Measurements from ENCODE around the gene DENND1B. TPM values are rescaled to one million over a fixed set of nuclear protein-coding genes. Genes with fewer than 3 reads are reported as not detected.

Gene DENND1B
- total RNA-seq, 1 experiment from 2014 or later: 6.3 TPM

DNA sequence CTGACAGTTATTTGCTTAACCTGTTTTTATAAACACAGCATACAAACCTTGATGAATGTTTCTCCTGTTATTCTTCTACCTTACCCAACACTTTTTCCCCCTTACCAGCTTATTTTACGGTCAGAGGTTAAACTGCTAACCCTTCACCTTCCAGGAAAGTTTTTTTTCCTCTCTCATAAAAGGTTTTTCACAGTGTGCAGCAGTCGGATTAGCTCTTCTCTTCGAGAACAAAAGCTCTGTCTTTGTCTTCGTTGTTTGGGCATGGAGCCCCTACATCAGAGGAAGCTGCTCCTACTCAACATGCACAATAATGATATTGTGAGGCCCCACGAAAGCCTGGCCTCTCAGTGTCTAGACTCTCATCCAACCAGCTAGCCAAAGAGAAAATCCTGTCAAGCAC, 42.0 kb downstream of the DENND1B start:
- Histone ChIP-seq H3K23ac (ENCODE audit: insufficient read length, low read depth, low read length) (no peak overlapping the region), H3K4me2 (ENCODE audit: insufficient read depth, insufficient read length, low read length) (no peak overlapping the region), H4K20me1 (ENCODE audit: control insufficient read depth, insufficient read depth, insufficient read length) (no peaks in the 10 kb centered on the region), H3K56ac (ENCODE audit: insufficient read length, low read depth, low read length) (no peak overlapping the region), H3K9me3 (ENCODE audit: control insufficient read depth, low read depth, low read length) (no peaks in the 10 kb centered on the region), H4K91ac (ENCODE audit: insufficient read length, low read depth, low read length) (no peak overlapping the region), H3T11ph (ENCODE audit: low read length) (no peak overlapping the region), H3K27ac (ENCODE audit: insufficient read length, low read depth, low read length) (no peak overlapping the region), H2BK15ac (ENCODE audit: low read depth, low read length) (no peak overlapping the region), H3K18ac (ENCODE audit: insufficient read length, low read depth, low read length) (no peak overlapping the region), H2AFZ (ENCODE audit: low read length) (no peak overlapping the region), H3K9ac (ENCODE audit: extremely low read depth, insufficient read length, low read length) (no peak overlapping the region), H3K27me3 (ENCODE audit: insufficient read depth, low read length) (no peaks in the 10 kb centered on the region), H2BK20ac (ENCODE audit: low read depth, low read length, poor library complexity, severe bottlenecking) (no peak overlapping the region), H3K23me2 (ENCODE audit: insufficient read length, low read depth, low read length, poor library complexity, severe bottlenecking) (no peaks in the 10 kb centered on the region), H3K14ac (ENCODE audit: insufficient read depth, low read length) (no peak overlapping the region), H2BK12ac (ENCODE audit: insufficient read length, low read depth, low read length) (no peak overlapping the region), H2AK5ac (ENCODE audit: insufficient read length, low read length) (no peak overlapping the region), H3K79me2 (ENCODE audit: insufficient read depth, low read length) (no peaks in the 10 kb centered on the region), H2BK5ac (ENCODE audit: insufficient read length, low read length) (no peak overlapping the region), H3K4me1 (ENCODE audit: insufficient read depth, low read length) (no peaks in the 10 kb centered on the region; the same call in 1 of the 2 replicates), H3K79me1 (ENCODE audit: insufficient read depth, low read depth, low read length, poor library complexity, severe bottlenecking) (no peaks in the 10 kb centered on the region), H2BK120ac (ENCODE audit: low read depth, low read length, poor library complexity, severe bottlenecking) (no peak overlapping the region), H4K5ac (ENCODE audit: insufficient read length, low read depth, low read length) (no peak overlapping the region), H3K4ac (ENCODE audit: low read depth, low read length) (no peak overlapping the region), H4K8ac (replicated peaks; ENCODE audit: insufficient read length, low read depth, low read length) (no peak overlapping the region)
- H3K36me3 Mint-ChIP-seq (ENCODE audit: insufficient read depth in 1 of 3, low read depth in 3 of 3): no peaks in the 10 kb centered on the region; a peak in 1 of 7 replicates
- no CpG with 5 or more reads among the region's 5 CpGs for WGBS (ENCODE audit: extremely low coverage, insufficient read length, low lambda C conversion rate)
- TF ChIP-seq, protein P1, sequence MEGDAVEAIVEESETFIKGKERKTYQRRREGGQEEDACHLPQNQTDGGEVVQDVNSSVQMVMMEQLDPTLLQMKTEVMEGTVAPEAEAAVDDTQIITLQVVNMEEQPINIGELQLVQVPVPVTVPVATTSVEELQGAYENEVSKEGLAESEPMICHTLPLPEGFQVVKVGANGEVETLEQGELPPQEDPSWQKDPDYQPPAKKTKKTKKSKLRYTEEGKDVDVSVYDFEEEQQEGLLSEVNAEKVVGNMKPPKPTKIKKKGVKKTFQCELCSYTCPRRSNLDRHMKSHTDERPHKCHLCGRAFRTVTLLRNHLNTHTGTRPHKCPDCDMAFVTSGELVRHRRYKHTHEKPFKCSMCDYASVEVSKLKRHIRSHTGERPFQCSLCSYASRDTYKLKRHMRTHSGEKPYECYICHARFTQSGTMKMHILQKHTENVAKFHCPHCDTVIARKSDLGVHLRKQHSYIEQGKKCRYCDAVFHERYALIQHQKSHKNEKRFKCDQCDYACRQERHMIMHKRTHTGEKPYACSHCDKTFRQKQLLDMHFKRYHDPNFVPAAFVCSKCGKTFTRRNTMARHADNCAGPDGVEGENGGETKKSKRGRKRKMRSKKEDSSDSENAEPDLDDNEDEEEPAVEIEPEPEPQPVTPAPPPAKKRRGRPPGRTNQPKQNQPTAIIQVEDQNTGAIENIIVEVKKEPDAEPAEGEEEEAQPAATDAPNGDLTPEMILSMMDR (conservative IDR thresholded peaks at IDR 0.05): no peak
- H3K27ac Mint-ChIP-seq: peak overlapping the region in 2 of 3 experiments; percentile 0 to 39; a peak in 3 of 7 replicates
- H3K9me3 Mint-ChIP-seq: no peaks in the 10 kb centered on the region; a peak in 1 of 5 replicates
- no peak overlapping the region for H3K4me3 Mint-ChIP-seq
- DNase-seq: no peak
- H3K4me1 Mint-ChIP-seq: peaks cover 10 to 27% of the 10 kb centered on the region in 2 experiments
- H3K27me3 Mint-ChIP-seq (ENCODE audit: low read depth): no peaks in the 10 kb centered on the region
